Lung (tissue), 12 donors: ENCODE results near the gene POLR3E. TPM values are rescaled to one million over a fixed set of nuclear protein-coding genes. Genes with fewer than 3 reads are reported as not detected.

Experiments
- ATAC-seq: fragments of 200-7000 bp; cut with Tn5 transposase; one replicate; pipeline ENCODE4 v1.9.1; 2020; ENCODE audit warnings: moderate number of reproducible peaks; ENCODE audit not compliant: insufficient read depth, low FRiP score
- DNase-seq, 3 donors: peaks; one replicate each; pipeline ENCODE4 v3.0.0-alpha.2; 2013 to 2017
- H3K27ac ChIP-seq, 2 donors: one replicate each; pipeline ENCODE4 v1.5.1; 2013; ENCODE audit warnings: mild to moderate bottlenecking in 2 of 2, moderate library complexity in 2 of 2, control low read depth in 1 of 2, inconsistent platforms in 1 of 2, low read depth in 1 of 2, low read length in 1 of 2
- H3K27me3 ChIP-seq, 3 donors: one replicate each; pipeline ENCODE4 v1.5.1; 2013; ENCODE audit warnings: low read length in 2 of 3; ENCODE audit not compliant: control insufficient read depth in 3 of 3, insufficient read depth in 3 of 3
- H3K36me3 ChIP-seq, 4 donors: one replicate each; pipeline ENCODE4 v1.5.1; 2013; ENCODE audit warnings: low read length in 4 of 4, mild to moderate bottlenecking in 1 of 4, moderate library complexity in 1 of 4; ENCODE audit not compliant: control insufficient read depth in 4 of 4, insufficient read depth in 4 of 4
- H3K4me1 ChIP-seq, 5 donors: one replicate each; pipeline ENCODE4 v1.5.1; 2013; ENCODE audit warnings: low read length in 5 of 5, mild to moderate bottlenecking in 2 of 5, moderate library complexity in 1 of 5; ENCODE audit not compliant: control insufficient read depth in 5 of 5, insufficient read depth in 5 of 5
- H3K4me3 ChIP-seq: one replicate; pipeline ENCODE4 v1.5.1; 2013; ENCODE audit warnings: mild to moderate bottlenecking, control low read depth, moderate library complexity
- H3K9ac ChIP-seq, 2 donors: one replicate each; pipeline ENCODE4 v1.5.1; 2013; ENCODE audit warnings: low read length in 2 of 2, control low read depth in 1 of 2; ENCODE audit not compliant: insufficient read depth in 1 of 2
- H3K9me3 ChIP-seq, 4 donors: one replicate each; pipeline ENCODE4 v1.5.1; 2013; ENCODE audit warnings: low read length in 3 of 4, mild to moderate bottlenecking in 1 of 4, moderate library complexity in 1 of 4; ENCODE audit not compliant: control insufficient read depth in 4 of 4, insufficient read depth in 3 of 4
- WGBS, 2 donors: extraction: QIAGEN DNeasy Blood & Tissue Kit; methylation state at CpG; one replicate each; pipeline ENCODE4 v1.1.7; 2013; 5-methylcytosine and 5-hydroxymethylcytosine counted together
- polyA plus RNA-seq, 2 donors: library from polyadenylated mRNA; stranded (reverse); fragments of 200-250 nt; gene quantifications; one replicate each; pipeline ENCODE4 v1.2.1, GENCODE V29; 2013
- total RNA-seq, 2 donors: library from RNA; depleted of rRNA in 1 of 2; stranded (reverse); fragments of >200 nt in 1 of 2; gene quantifications; one replicate each; pipeline ENCODE4 v1.2.1, GENCODE V29; 2014 to 2021
- TF ChIP-seq, protein P1 (sequence below): IDR thresholded peaks from 2 replicates; pipeline ENCODE4 v1.5.1; 2012; ENCODE audit warnings: mild to moderate bottlenecking; ENCODE audit errors: control extremely low read depth, extremely low read depth
- donor health status: control.
- donor health status: control.
- donor health status: Bipolar disorder and iron deficiency.
- donor health status: healthy.
- donor health status: DM: yes; HTN: yes; CAD: no.

The POLR3E gene
- total and polyA plus RNA-seq, 4 donors, result 23.2 to 44.3 (median 34.0) TPM

DNA sequence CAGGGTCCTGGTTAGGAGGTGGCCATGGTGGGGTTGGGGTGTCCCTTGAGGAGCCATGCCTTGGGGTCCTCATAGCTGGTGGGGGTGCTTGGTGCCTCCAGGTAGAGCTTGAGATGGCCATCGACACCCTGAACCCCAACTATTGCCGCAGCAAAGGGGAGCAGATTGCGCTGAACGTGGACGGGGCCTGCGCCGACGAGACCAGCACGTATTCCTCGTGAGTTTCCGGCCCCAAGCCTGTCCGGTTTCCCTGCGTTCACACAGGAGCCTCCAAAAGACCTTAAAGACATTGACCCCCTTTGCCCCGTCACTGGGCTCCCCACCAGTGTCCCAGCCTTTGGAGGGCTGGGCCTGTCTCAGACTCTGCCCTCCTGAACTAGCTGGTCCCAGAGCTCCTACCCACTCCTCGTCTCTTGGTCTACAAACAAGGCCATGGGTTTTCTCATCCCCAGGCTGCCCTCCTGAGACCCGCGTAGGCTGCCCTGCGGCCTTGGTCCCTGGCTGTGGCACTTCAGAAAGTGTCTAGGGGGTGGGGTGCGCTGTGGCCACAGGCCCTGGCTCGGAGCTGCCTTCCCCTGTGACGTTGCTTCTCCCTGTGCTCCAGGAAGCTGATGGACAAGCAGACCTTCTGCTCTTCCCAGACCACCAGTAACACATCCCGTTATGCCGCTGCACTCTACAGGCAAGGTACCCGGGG lies 11.8 kb downstream of the POLR3E start:
- DNase-seq (no peak), ATAC-seq (no peak)
- no peak overlapping the region for H3K4me3 ChIP-seq
- peaks cover 0 to 2% (median 0%) of the 10 kb centered on the region in 4 donors for H3K9me3 ChIP-seq
- peaks cover 3 to 65% (median 20%) of the 10 kb centered on the region in 4 donors for H3K36me3 ChIP-seq
- no peak overlapping the region for H3K9ac ChIP-seq
- no peaks in the 10 kb centered on the region for H3K27me3 ChIP-seq
- 95 to 96% methylated on average over 24 of the region's 24 CpGs for WGBS, 2 donors
- H3K4me1 ChIP-seq, result no peaks in the 10 kb centered on the region
- no peak overlapping the region for H3K27ac ChIP-seq
- TF ChIP-seq, protein P1, sequence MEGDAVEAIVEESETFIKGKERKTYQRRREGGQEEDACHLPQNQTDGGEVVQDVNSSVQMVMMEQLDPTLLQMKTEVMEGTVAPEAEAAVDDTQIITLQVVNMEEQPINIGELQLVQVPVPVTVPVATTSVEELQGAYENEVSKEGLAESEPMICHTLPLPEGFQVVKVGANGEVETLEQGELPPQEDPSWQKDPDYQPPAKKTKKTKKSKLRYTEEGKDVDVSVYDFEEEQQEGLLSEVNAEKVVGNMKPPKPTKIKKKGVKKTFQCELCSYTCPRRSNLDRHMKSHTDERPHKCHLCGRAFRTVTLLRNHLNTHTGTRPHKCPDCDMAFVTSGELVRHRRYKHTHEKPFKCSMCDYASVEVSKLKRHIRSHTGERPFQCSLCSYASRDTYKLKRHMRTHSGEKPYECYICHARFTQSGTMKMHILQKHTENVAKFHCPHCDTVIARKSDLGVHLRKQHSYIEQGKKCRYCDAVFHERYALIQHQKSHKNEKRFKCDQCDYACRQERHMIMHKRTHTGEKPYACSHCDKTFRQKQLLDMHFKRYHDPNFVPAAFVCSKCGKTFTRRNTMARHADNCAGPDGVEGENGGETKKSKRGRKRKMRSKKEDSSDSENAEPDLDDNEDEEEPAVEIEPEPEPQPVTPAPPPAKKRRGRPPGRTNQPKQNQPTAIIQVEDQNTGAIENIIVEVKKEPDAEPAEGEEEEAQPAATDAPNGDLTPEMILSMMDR, result no peak

DNA sequence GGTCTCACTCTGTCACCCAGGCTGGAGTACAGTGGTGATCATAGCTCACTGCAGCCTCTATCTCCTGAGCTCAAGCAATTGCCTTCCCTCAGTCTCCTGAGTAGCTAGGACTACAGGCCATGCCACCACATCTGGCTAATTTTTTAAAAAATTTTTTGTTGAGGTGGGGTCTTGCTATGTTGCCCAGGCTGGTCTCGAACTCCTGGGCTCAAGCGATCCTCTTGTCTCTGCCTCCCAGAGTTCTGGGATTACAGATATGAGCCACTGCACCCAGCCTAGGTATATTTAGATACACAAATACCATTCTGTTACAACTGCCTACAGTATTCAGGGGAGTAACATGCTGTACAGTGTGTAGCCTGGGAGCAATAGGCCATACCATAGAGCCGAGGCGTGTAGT lies 14.3 kb downstream of the POLR3E start:
- ATAC-seq (no peak), DNase-seq (no peak)
- no peaks in the 10 kb centered on the region for H3K27me3 ChIP-seq
- no peaks in the 10 kb centered on the region for H3K4me1 ChIP-seq
- WGBS, 2 donors, result 92 to 95% methylated on average over 4 of the region's 4 CpGs
- H3K4me3 ChIP-seq, result no peak overlapping the region
- TF ChIP-seq, protein P1, result no peak
- H3K9me3 ChIP-seq, result peaks cover 0 to 2% (median 0%) of the 10 kb centered on the region in 4 donors
- no peak overlapping the region for H3K27ac ChIP-seq
- no peak overlapping the region for H3K9ac ChIP-seq
- H3K36me3 ChIP-seq, result peaks cover 9 to 68% (median 18%) of the 10 kb centered on the region in 4 donors

DNA sequence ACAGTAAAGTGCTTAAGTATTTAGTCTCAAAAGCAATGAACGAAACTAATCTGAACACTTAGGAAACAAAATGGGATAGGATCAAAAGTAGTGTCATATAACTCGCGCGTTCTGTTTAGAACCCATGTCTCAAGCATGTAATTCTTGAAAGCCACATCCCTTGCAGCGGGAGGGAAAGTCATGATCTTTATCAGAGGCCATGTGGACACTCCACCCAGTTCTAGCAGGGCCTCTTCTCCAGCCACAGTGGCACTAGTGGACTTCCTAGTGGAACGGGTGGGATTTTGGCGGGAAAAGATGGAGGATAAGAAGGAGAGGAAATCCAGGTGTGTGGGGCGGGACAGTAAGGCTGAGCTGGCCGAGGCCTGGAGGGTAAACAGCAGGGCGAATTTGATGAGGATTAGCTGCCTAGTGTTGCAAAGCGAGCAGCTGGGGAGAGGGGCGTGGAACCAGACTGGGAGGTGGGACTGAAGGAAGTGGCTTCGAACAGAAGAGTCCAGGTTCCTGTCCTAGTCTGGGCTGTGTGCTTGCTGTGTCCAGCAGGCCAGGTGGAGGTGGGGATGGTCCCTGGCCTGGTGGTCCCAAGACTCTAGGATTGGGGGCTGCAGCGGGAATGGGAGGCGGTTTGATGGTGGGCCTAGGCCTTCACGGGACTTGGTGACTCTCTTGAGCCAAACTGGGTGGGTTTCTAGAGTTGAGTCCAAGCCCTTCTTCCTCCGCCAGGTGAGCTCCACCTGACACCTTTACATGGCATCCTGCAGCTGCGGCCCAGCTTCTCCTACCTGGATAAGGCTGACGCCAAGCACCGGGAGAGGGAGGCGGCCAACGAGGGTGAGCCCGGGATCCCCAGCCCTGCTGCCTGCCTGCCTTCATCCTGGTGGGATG lies 15.9 kb downstream of the POLR3E start:
- TF ChIP-seq, protein P1, result no peak
- Histone ChIP-seq H3K4me3 (no peak overlapping the region), H3K9me3 (no peaks in the 10 kb centered on the region), H3K36me3 (peaks cover 9 to 66% (median 13%) of the 10 kb centered on the region in 4 donors), H3K27ac (no peak overlapping the region), H3K4me1 (no peaks in the 10 kb centered on the region), H3K27me3 (no peaks in the 10 kb centered on the region), H3K9ac (no peak overlapping the region)
- ATAC-seq (no peak), DNase-seq (no peak)
- WGBS, 2 donors, result 93 to 97% methylated on average over 23 of the region's 23 CpGs
